ENCODE results near the gene NEO1.

The NEO1 gene

GRCh38 chr15:73226093-73226814 lies 174.0 kb downstream of the NEO1 start:
- H3K27ac ChIP-seq (ENCODE audit: low read length), result no peak overlapping the region
- H3K27me3 ChIP-seq (ENCODE audit: low read depth, low read length), result no peaks in the 10 kb centered on the region
- H3K4me1 ChIP-seq (ENCODE audit: control insufficient read depth in 1 of 2, insufficient read depth in 2 of 2, low read length in 2 of 2), result peaks cover 0 to 6% of the 10 kb centered on the region in 2 donors
- no peak overlapping the region for H3K4me3 ChIP-seq (ENCODE audit: low read depth in 1 of 2, low read length in 2 of 2)
- H3K36me3 ChIP-seq (ENCODE audit: control insufficient read depth in 1 of 2, insufficient read depth in 2 of 2, low read length in 2 of 2), result no peaks in the 10 kb centered on the region
- no peaks in the 10 kb centered on the region for H3K9me3 ChIP-seq (ENCODE audit: control insufficient read depth in 1 of 2, low read length in 2 of 2)

DNA sequence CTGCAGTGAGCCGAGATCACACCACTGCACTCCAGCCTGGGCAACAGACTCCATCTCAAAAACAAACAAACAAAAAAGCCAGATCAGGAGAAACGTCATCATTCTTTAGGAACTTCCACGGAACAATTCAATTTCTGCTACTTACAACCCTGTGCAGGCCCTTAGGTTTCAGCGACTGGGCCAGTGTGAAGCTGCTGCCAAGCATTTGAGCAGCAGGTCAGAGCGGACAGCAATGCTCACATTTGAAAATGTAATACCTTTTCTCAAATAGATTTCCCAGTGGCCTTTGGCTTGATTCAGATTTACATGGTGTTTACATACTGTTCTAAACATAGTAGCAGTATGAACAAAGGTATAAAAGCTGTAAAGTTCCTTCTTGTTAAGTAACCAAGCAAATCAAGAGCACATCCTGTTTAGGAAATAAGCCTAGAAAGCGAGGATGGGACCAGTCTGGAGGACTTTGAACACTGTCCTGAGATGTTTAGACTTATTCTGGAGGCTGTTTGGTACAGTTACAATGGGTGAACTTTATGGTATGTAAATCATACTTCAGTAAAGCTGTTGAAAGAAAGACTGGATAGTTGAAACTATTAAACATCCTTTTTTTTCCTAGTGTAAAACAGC lies 175.3 kb downstream of the NEO1 start:
- Histone ChIP-seq H3K4me3 (ENCODE audit: low read depth in 1 of 2, low read length in 2 of 2) (no peak overlapping the region), H3K27me3 (ENCODE audit: low read depth, low read length) (no peaks in the 10 kb centered on the region), H3K27ac (ENCODE audit: low read length) (no peak overlapping the region)

DNA sequence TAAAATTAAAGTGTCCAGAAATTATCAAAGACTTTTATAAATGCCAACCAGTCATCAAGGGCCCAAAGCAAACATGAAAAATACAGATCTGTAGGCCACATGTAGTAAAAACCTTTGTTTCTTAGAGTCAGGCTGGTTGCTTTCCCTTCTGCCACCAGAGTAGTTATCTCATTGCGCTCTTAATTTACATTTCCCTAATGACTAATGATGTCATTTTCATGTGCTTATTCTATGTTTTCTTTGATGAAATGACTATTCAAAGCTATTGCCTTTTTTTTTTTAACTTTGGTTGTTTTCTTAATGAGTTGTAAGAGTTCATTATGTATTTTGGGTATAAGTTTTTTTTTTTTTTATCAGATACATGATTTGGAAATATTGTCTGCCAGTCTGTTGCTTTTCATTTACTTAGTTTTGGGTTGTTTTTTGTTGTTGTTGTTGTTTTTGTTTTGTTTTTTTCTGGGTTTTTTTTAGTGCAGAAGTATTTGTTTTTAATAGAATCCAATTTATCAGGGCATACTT lies 175.9 kb downstream of the NEO1 start:
- Histone ChIP-seq H3K27ac (ENCODE audit: low read length) (no peak overlapping the region), H3K4me3 (ENCODE audit: low read depth in 1 of 2, low read length in 2 of 2) (no peak overlapping the region), H3K36me3 (ENCODE audit: control insufficient read depth in 1 of 2, insufficient read depth in 2 of 2, low read length in 2 of 2) (no peaks in the 10 kb centered on the region), H3K4me1 (ENCODE audit: control insufficient read depth in 1 of 2, insufficient read depth in 2 of 2, low read length in 2 of 2) (peaks cover 0 to 6% of the 10 kb centered on the region in 2 donors), H3K27me3 (ENCODE audit: low read depth, low read length) (no peaks in the 10 kb centered on the region), H3K9me3 (ENCODE audit: control insufficient read depth in 1 of 2, low read length in 2 of 2) (no peaks in the 10 kb centered on the region)

More for the DNA sequence above, 175.3 kb downstream of the NEO1 start:
- H3K9me3 ChIP-seq (ENCODE audit: control insufficient read depth in 1 of 2, low read length in 2 of 2), result no peaks in the 10 kb centered on the region
- no peaks in the 10 kb centered on the region for H3K36me3 ChIP-seq (ENCODE audit: control insufficient read depth in 1 of 2, insufficient read depth in 2 of 2, low read length in 2 of 2)
- H3K4me1 ChIP-seq (ENCODE audit: control insufficient read depth in 1 of 2, insufficient read depth in 2 of 2, low read length in 2 of 2), result peaks cover 0 to 6% of the 10 kb centered on the region in 2 donors

GRCh38 chr15:73231661-73232419 lies 179.6 kb downstream of the NEO1 start:
- no peaks in the 10 kb centered on the region for H3K9me3 ChIP-seq (ENCODE audit: control insufficient read depth in 1 of 2, low read length in 2 of 2)
- H3K27ac ChIP-seq (ENCODE audit: low read length), result no peak overlapping the region
- H3K4me3 ChIP-seq (ENCODE audit: low read depth in 1 of 2, low read length in 2 of 2), result no peak overlapping the region
- H3K36me3 ChIP-seq (ENCODE audit: control insufficient read depth in 1 of 2, insufficient read depth in 2 of 2, low read length in 2 of 2), result no peaks in the 10 kb centered on the region
- H3K4me1 ChIP-seq (ENCODE audit: control insufficient read depth in 1 of 2, insufficient read depth in 2 of 2, low read length in 2 of 2), result peaks cover 0 to 6% of the 10 kb centered on the region in 2 donors
- no peaks in the 10 kb centered on the region for H3K27me3 ChIP-seq (ENCODE audit: low read depth, low read length)

DNA sequence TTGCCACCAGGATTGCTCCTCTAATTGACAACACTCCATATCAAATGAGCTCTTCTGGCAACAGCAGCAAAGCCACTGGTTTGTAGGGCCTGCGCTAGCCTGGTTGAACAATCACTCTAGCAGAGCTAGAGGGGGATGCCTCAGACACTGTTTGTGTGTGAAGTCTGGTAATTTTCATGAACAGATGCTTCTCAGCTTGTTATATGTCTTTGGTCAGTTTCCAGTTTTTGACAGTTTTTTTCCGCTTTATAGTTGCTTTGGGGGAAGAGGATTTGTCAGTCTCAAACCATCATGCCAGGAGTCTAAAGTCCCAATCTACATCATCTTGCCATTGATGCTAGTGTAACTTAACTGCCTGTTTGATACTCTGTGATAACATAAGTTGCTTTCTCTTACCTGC lies 180.5 kb downstream of the NEO1 start:
- Histone ChIP-seq H3K9me3 (ENCODE audit: control insufficient read depth in 1 of 2, low read length in 2 of 2) (no peaks in the 10 kb centered on the region), H3K4me1 (ENCODE audit: control insufficient read depth in 1 of 2, insufficient read depth in 2 of 2, low read length in 2 of 2) (peaks cover 0 to under 1% of the 10 kb centered on the region in 2 donors), H3K36me3 (ENCODE audit: control insufficient read depth in 1 of 2, insufficient read depth in 2 of 2, low read length in 2 of 2) (no peaks in the 10 kb centered on the region), H3K27ac (ENCODE audit: low read length) (no peak overlapping the region), H3K4me3 (ENCODE audit: low read depth in 1 of 2, low read length in 2 of 2) (no peak overlapping the region), H3K27me3 (ENCODE audit: low read depth, low read length) (no peaks in the 10 kb centered on the region)

DNA sequence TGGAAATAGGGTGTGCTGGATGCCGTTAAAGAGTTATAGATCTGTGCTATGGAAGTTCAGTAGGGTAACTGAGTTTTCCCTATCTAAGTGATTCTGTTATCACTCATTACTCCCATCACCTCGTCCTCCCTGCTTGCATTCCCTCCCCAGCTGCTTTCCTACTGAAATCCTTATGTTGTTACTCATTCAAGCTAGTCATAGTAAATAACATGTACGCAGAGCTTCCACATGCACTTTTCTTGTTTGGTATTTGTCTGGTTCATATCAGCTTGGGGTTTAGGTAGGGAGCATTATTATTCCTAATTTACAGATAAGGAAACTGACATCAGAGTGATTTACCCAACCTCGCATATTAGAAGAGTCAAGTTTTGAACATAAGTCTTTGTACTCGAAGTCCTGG lies 181.4 kb downstream of the NEO1 start:
- Histone ChIP-seq H3K27me3 (ENCODE audit: low read depth, low read length) (no peaks in the 10 kb centered on the region), H3K4me1 (ENCODE audit: control insufficient read depth in 1 of 2, insufficient read depth in 2 of 2, low read length in 2 of 2) (peaks cover 0 to 6% of the 10 kb centered on the region in 2 donors), H3K36me3 (ENCODE audit: control insufficient read depth in 1 of 2, insufficient read depth in 2 of 2, low read length in 2 of 2) (no peaks in the 10 kb centered on the region), H3K9me3 (ENCODE audit: control insufficient read depth in 1 of 2, low read length in 2 of 2) (no peaks in the 10 kb centered on the region), H3K4me3 (ENCODE audit: low read depth in 1 of 2, low read length in 2 of 2) (no peak overlapping the region), H3K27ac (ENCODE audit: low read length) (no peak overlapping the region)

GRCh38 chr15:73237910-73238309 lies 185.6 kb downstream of the NEO1 start:
- H3K36me3 ChIP-seq (ENCODE audit: control insufficient read depth in 1 of 2, insufficient read depth in 2 of 2, low read length in 2 of 2), result no peaks in the 10 kb centered on the region
- H3K27ac ChIP-seq (ENCODE audit: low read length), result no peak overlapping the region
- H3K27me3 ChIP-seq (ENCODE audit: low read depth, low read length), result no peaks in the 10 kb centered on the region
- H3K9me3 ChIP-seq (ENCODE audit: control insufficient read depth in 1 of 2, low read length in 2 of 2), result no peaks in the 10 kb centered on the region
- H3K4me1 ChIP-seq (ENCODE audit: control insufficient read depth in 1 of 2, insufficient read depth in 2 of 2, low read length in 2 of 2), result peaks cover 0 to 16% of the 10 kb centered on the region in 2 donors
- H3K4me3 ChIP-seq (ENCODE audit: low read depth in 1 of 2, low read length in 2 of 2), result no peak overlapping the region

GRCh38 chr15:73239564-73240215 lies 187.4 kb downstream of the NEO1 start:
- no peaks in the 10 kb centered on the region for H3K36me3 ChIP-seq (ENCODE audit: control insufficient read depth in 1 of 2, insufficient read depth in 2 of 2, low read length in 2 of 2)
- peaks cover 0 to 16% of the 10 kb centered on the region in 2 donors for H3K4me1 ChIP-seq (ENCODE audit: control insufficient read depth in 1 of 2, insufficient read depth in 2 of 2, low read length in 2 of 2)
- no peaks in the 10 kb centered on the region for H3K27me3 ChIP-seq (ENCODE audit: low read depth, low read length)
- H3K4me3 ChIP-seq (ENCODE audit: low read depth in 1 of 2, low read length in 2 of 2), result no peak overlapping the region
- H3K27ac ChIP-seq (ENCODE audit: low read length), result no peak overlapping the region
- H3K9me3 ChIP-seq (ENCODE audit: control insufficient read depth in 1 of 2, low read length in 2 of 2), result no peaks in the 10 kb centered on the region

DNA sequence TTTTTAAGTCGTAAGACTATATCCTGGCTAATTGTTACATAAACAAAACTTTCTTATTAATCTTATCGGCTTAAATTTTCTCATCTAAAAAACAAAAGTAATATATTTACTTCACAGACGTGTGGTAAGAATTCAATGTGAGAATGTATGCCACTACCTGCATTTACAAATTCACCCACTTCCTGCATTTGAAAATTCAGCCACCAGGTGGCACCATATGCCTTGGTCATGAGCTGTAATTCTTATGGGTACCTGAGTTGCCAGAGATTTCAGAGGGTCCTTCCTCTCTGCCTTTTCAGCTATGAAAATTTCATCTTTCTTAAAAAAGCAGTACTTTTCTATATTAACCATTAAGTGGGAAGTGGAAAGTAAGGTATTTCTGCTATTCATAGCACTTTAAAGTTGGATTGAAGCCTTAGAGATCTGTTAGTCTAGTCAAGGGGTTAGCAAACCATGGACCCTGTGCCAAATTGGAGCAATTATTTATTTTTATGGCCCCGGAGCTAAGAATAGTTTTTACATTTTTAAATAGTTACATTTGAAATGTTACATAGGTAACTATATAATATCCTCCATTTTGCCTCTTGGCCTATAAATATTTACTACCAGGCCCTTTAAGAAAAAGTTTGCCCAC lies 188.7 kb downstream of the NEO1 start:
- H3K27ac ChIP-seq (ENCODE audit: low read length), result no peak overlapping the region
- H3K27me3 ChIP-seq (ENCODE audit: low read depth, low read length), result no peaks in the 10 kb centered on the region

DNA sequence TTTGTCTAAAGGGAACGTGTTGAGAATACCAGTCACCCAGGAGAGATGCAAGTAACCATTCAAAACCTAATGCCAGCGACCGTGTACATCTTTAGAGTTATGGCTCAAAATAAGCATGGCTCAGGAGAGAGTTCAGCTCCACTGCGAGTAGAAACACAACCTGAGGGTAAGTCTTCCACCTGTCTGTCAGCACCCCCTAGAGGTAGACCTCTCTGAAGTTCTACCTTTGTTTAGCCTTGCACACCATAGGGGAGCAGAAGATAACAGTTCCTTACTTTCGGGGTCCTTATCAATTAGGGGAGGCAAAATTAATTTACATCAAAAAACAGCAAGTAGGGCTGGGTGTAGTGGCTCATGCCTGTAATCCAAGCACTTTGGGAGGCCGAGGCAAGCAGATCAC lies 192.1 kb downstream of the NEO1 start:
- H3K4me1 ChIP-seq (ENCODE audit: control insufficient read depth in 1 of 2, insufficient read depth in 2 of 2, low read length in 2 of 2), result peaks cover 0 to 18% of the 10 kb centered on the region in 2 donors
- H3K27me3 ChIP-seq (ENCODE audit: low read depth, low read length), result no peaks in the 10 kb centered on the region
- no peak overlapping the region for H3K4me3 ChIP-seq (ENCODE audit: low read depth in 1 of 2, low read length in 2 of 2)
- H3K9me3 ChIP-seq (ENCODE audit: control insufficient read depth in 1 of 2, low read length in 2 of 2), result no peaks in the 10 kb centered on the region
- H3K36me3 ChIP-seq (ENCODE audit: control insufficient read depth in 1 of 2, insufficient read depth in 2 of 2, low read length in 2 of 2), result peaks cover 0 to 4% of the 10 kb centered on the region in 2 donors
- H3K27ac ChIP-seq (ENCODE audit: low read length), result no peak overlapping the region

More for the DNA sequence above, 188.7 kb downstream of the NEO1 start:
- Histone ChIP-seq H3K36me3 (ENCODE audit: control insufficient read depth in 1 of 2, insufficient read depth in 2 of 2, low read length in 2 of 2) (peaks cover 0 to 4% of the 10 kb centered on the region in 2 donors), H3K9me3 (ENCODE audit: control insufficient read depth in 1 of 2, low read length in 2 of 2) (no peaks in the 10 kb centered on the region), H3K4me1 (ENCODE audit: control insufficient read depth in 1 of 2, insufficient read depth in 2 of 2, low read length in 2 of 2) (peaks cover 0 to 16% of the 10 kb centered on the region in 2 donors), H3K4me3 (ENCODE audit: low read depth in 1 of 2, low read length in 2 of 2) (no peak overlapping the region)

All from muscle layer of duodenum (tissue), 2 donors.